Thyroid gland (tissue), 4 donors: Measurements from ENCODE around the gene UPF1.
A peak's percentile ranks its signal among the peaks of the same experiment; 100 is the strongest.

Experiments
- CTCF ChIP-seq, 6 experiments: fragments of 200-600 bp in 3 of 6; fragments of 450-650 bp in 3 of 6; sonication (generic) in 3 of 6; IDR thresholded peaks; one replicate each; pipeline ENCODE4 v1.5.1; 2016 to 2019; ENCODE audit warnings: antibody characterized with exemption in 6 of 6, mild to moderate bottlenecking in 2 of 6, inconsistent platforms in 1 of 6, moderate library complexity in 1 of 6
- POLR2A ChIP-seq, 2 donors: fragments of 450-650 bp; IDR thresholded peaks; one replicate each; pipeline ENCODE4 v1.6.1; 2017; ENCODE audit warnings: antibody characterized with exemption in 2 of 2, mild to moderate bottlenecking in 2 of 2, moderate library complexity in 1 of 2

GRCh38 chr19:18866800-18867123, 35.0 kb downstream of the UPF1 start:
- TF ChIP-seq CTCF (IDR thresholded peaks at IDR 0.05), result peak in 1 of 6 experiments; percentile 18
- TF ChIP-seq POLR2A (IDR thresholded peaks at IDR 0.05), result no peak
